ENCODE results near the gene PPM1B. TPM values are rescaled to one million over a fixed set of nuclear protein-coding genes. Genes with fewer than 3 reads are reported as not detected.
A peak's percentile ranks its signal among the peaks of the same experiment; 100 is the strongest.

PPM1B gene
- total and polyA plus RNA-seq, 2 of the 8 experiments (the other 6 are each of a cell fraction or from before 2014, with no cell fraction given) = 43.6 to 126 TPM

DNA sequence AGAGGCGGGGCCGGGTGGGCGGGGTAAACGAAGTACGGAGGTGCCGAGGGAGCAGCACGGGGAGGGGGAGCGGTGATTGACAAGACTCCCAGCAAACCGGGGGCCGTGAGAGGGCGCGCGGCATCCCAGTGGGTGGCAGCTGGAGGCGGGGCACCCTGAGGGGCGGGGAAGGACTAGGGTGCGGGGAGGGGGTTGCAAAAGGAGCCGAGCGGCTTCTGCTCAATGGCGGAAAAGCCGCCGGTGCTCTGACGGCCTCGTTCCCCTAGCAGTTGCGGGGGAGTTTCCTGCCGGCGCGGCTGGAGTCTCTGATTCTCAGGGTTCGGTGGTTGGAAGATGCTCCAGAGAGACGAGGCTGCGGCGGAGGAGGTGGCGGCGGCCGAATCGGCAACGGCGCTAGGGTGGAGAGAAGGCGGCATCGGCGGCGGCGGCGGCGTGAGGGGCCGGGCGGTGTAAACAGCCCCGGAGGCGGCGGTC lies at the start of gene PPM1B (continued):
- TF ChIP-seq PHF8 (conservative IDR thresholded peaks at IDR 0.05; ENCODE audit: low read depth, low read length) = peak; percentile 84
- no peak for TF ChIP-seq CTBP2 (IDR thresholded peaks at IDR 0.05; ENCODE audit: borderline replicate concordance, insufficient read depth, insufficient read length, low read length)
- TF ChIP-seq SIN3A (conservative IDR thresholded peaks at IDR 0.05 in 1 of 2, IDR thresholded peaks at IDR 0.05 in 1 of 2; ENCODE audit: low read depth in 1 of 2, low read length in 2 of 2) = 0 out of 4 replicates have a peak, but pooled peaks have one; percentile 55 to 72
- TF ChIP-seq SAP30 (IDR thresholded peaks at IDR 0.05; ENCODE audit: insufficient read depth, insufficient replicate concordance, low read length) = no peak
- TF ChIP-seq SP1 (IDR thresholded peaks at IDR 0.05; ENCODE audit: low read depth, low read length) = no peak
- TF ChIP-seq MAFK (IDR thresholded peaks at IDR 0.05; ENCODE audit: low read depth, low read length) = no peak
- TF ChIP-seq YY1 (IDR thresholded peaks at IDR 0.05; ENCODE audit: low read depth, low read length) = peak; percentile 91
- no peak for TF ChIP-seq HDAC2 (IDR thresholded peaks at IDR 0.05; ENCODE audit: borderline replicate concordance in 1 of 2, low read depth in 2 of 2, low read length in 2 of 2)
- 0 out of 2 replicates have a peak, but pooled peaks have one; percentile 32 for TF ChIP-seq KDM5A (IDR thresholded peaks at IDR 0.05; ENCODE audit: low read length)
- no peak for TF ChIP-seq CBX8 (IDR thresholded peaks at IDR 0.05; ENCODE audit: borderline replicate concordance, low read depth, low read length)
- TF ChIP-seq CHD2 (IDR thresholded peaks at IDR 0.05; ENCODE audit: low read length) = no peak
- no peak for TF ChIP-seq JUN (IDR thresholded peaks at IDR 0.05; ENCODE audit: low read depth, low read length)
- TF ChIP-seq CREB1 (IDR thresholded peaks at IDR 0.05) = no peak
- TF ChIP-seq, protein P1, sequence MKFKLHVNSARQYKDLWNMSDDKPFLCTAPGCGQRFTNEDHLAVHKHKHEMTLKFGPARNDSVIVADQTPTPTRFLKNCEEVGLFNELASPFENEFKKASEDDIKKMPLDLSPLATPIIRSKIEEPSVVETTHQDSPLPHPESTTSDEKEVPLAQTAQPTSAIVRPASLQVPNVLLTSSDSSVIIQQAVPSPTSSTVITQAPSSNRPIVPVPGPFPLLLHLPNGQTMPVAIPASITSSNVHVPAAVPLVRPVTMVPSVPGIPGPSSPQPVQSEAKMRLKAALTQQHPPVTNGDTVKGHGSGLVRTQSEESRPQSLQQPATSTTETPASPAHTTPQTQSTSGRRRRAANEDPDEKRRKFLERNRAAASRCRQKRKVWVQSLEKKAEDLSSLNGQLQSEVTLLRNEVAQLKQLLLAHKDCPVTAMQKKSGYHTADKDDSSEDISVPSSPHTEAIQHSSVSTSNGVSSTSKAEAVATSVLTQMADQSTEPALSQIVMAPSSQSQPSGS (IDR thresholded peaks at IDR 0.05; ENCODE audit: low read length) = no peak
- TF ChIP-seq KDM1A (IDR thresholded peaks at IDR 0.05; ENCODE audit: borderline replicate concordance, low read length) = no peak
- TF ChIP-seq GABPA (IDR thresholded peaks at IDR 0.05; ENCODE audit: borderline replicate concordance, insufficient read depth, low read length) = no peak
- no peak for TF ChIP-seq SP4 (IDR thresholded peaks at IDR 0.05; ENCODE audit: low read length)
- no peak for TF ChIP-seq SP2 (IDR thresholded peaks at IDR 0.05; ENCODE audit: low read length)
- TF ChIP-seq, protein P2, sequence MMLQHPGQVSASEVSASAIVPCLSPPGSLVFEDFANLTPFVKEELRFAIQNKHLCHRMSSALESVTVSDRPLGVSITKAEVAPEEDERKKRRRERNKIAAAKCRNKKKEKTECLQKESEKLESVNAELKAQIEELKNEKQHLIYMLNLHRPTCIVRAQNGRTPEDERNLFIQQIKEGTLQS (IDR thresholded peaks at IDR 0.05; ENCODE audit: insufficient read depth, low read depth, low read length) = no peak
- no peak for TF ChIP-seq BACH1 (IDR thresholded peaks at IDR 0.05; ENCODE audit: low read length)
- TF ChIP-seq SUZ12 (IDR thresholded peaks at IDR 0.05; ENCODE audit: low read length) = no peak
- TF ChIP-seq HDAC6 (IDR thresholded peaks at IDR 0.05; ENCODE audit: low read depth, low read length) = no peak
- no peak for TF ChIP-seq CEBPB (IDR thresholded peaks at IDR 0.05; ENCODE audit: low read depth, low read length)
- TF ChIP-seq SIX5 (IDR thresholded peaks at IDR 0.05; ENCODE audit: low read depth, low read length) = no peak
